Neuronal stem cell (in vitro differentiated cells): Measurements from ENCODE around the gene FHOD3.

ENCODE experiments used
- DNase-seq: peaks from one replicate; pipeline ENCODE4 v3.0.0-alpha.2; 2013; ENCODE audit warnings: low spot score
- H2AFZ ChIP-seq: one replicate; pipeline ENCODE4 v1.6.1; 2013; ENCODE audit warnings: mild to moderate bottlenecking, low read length, inconsistent platforms
- H2AK5ac ChIP-seq: 2 replicates; pipeline ENCODE4 v1.6.1; 2013; ENCODE audit warnings: low read depth, mild to moderate bottlenecking, inconsistent platforms, low read length, moderate library complexity, mixed read lengths
- H2BK120ac ChIP-seq: 2 replicates; pipeline ENCODE4 v1.6.1; 2013; ENCODE audit warnings: low read depth, mild to moderate bottlenecking, inconsistent platforms, low read length, moderate library complexity, mixed read lengths
- H2BK12ac ChIP-seq: one replicate; pipeline ENCODE4 v1.6.1; 2013; ENCODE audit warnings: low read length, inconsistent platforms
- H2BK15ac ChIP-seq: 2 replicates; pipeline ENCODE4 v1.6.1; 2013; ENCODE audit warnings: mild to moderate bottlenecking, low read length, inconsistent platforms, mixed read lengths
- H2BK5ac ChIP-seq: one replicate; pipeline ENCODE4 v1.6.1; 2013; ENCODE audit warnings: inconsistent platforms, mild to moderate bottlenecking, low read length, moderate library complexity
- H3K14ac ChIP-seq: one replicate; pipeline ENCODE4 v1.6.1; 2013; ENCODE audit warnings: low read length, inconsistent platforms
- H3K18ac ChIP-seq: 2 replicates; pipeline ENCODE4 v1.6.1; 2013; ENCODE audit warnings: low read length, inconsistent platforms
- H3K23ac ChIP-seq: 2 replicates; pipeline ENCODE4 v1.6.1; 2013; ENCODE audit warnings: low read depth, mild to moderate bottlenecking, mixed read lengths, low read length, inconsistent platforms; ENCODE audit not compliant: poor library complexity
- H3K27ac ChIP-seq: replicated peaks from 3 replicates; pipeline ENCODE4 v1.5.1; 2013; ENCODE audit warnings: low read length, inconsistent platforms
- H3K27me3 ChIP-seq, 3 experiments: 2 replicates each; pipeline ENCODE4 v1.6.1; 2013; ENCODE audit warnings: low read length in 3 of 3, mild to moderate bottlenecking in 2 of 3, inconsistent platforms in 1 of 3, low read depth in 1 of 3, mixed read lengths in 1 of 3, moderate library complexity in 1 of 3; ENCODE audit not compliant: control insufficient read depth in 3 of 3, insufficient read depth in 3 of 3
- H3K36me3 ChIP-seq, 2 donors: replicated peaks in 1 of 2; 2 replicates each; pipeline ENCODE4 v1.6.1; 2013; ENCODE audit warnings: low read length in 2 of 2; ENCODE audit not compliant: control insufficient read depth in 2 of 2, insufficient read depth in 2 of 2
- H3K4ac ChIP-seq: 2 replicates; pipeline ENCODE4 v1.6.1; 2013; ENCODE audit warnings: inconsistent platforms, mild to moderate bottlenecking, low read length, moderate library complexity
- H3K4me1 ChIP-seq, 2 donors: 1 replicate in 1 of 2; 2 replicates in 1 of 2; pipeline ENCODE4 v1.6.1; 2013; ENCODE audit warnings: low read length in 2 of 2, low read depth in 1 of 2; ENCODE audit not compliant: control insufficient read depth in 2 of 2, insufficient read depth in 1 of 2
- H3K4me2 ChIP-seq: one replicate; pipeline ENCODE4 v1.6.1; 2013; ENCODE audit warnings: mild to moderate bottlenecking, low read length, inconsistent platforms; ENCODE audit not compliant: insufficient read depth, poor library complexity, severe bottlenecking
- H3K4me3 ChIP-seq, 2 donors: 2 replicates each; pipeline ENCODE4 v1.5.1; 2013; ENCODE audit warnings: low read length in 2 of 2, mild to moderate bottlenecking in 2 of 2, inconsistent platforms in 1 of 2, moderate library complexity in 1 of 2
- H3K79me1 ChIP-seq: one replicate; pipeline ENCODE4 v1.6.1; 2013; ENCODE audit warnings: low read depth, mild to moderate bottlenecking, inconsistent platforms, low read length, moderate library complexity
- H3K9ac ChIP-seq: one replicate; pipeline ENCODE4 v1.6.1; 2013; ENCODE audit warnings: mild to moderate bottlenecking, low read depth, low read length, inconsistent platforms; ENCODE audit not compliant: poor library complexity
- H3K9me3 ChIP-seq, 2 donors: replicated peaks in 1 of 2; 2 replicates each; pipeline versions ENCODE3 to v1.6.1; 2013; ENCODE audit warnings: low read length in 2 of 2, mild to moderate bottlenecking in 2 of 2, inconsistent platforms in 1 of 2, low read depth in 1 of 2, mixed read lengths in 1 of 2, moderate library complexity in 1 of 2; ENCODE audit not compliant: control insufficient read depth in 2 of 2, insufficient read depth in 1 of 2
- H4K8ac ChIP-seq: one replicate; pipeline ENCODE4 v1.6.1; 2013; ENCODE audit warnings: low read depth, mild to moderate bottlenecking, inconsistent platforms, low read length, moderate library complexity
- H4K91ac ChIP-seq: one replicate; pipeline ENCODE4 v1.6.1; 2013; ENCODE audit warnings: low read length, low read depth, mild to moderate bottlenecking, inconsistent platforms; ENCODE audit not compliant: poor library complexity
- WGBS, 2 donors: extraction: QIAGEN DNeasy Blood & Tissue Kit; methylation state at CpG; one replicate each; pipeline ENCODE4 v1.1.7; 2013; ENCODE audit warnings: missing lambda C conversion rate in 2 of 2, mixed read lengths in 1 of 2; ENCODE audit not compliant: insufficient read length in 2 of 2, insufficient replicate concordance in 1 of 2; ENCODE audit errors: extremely low coverage in 2 of 2; 5-methylcytosine and 5-hydroxymethylcytosine counted together

Gene FHOD3

DNA sequence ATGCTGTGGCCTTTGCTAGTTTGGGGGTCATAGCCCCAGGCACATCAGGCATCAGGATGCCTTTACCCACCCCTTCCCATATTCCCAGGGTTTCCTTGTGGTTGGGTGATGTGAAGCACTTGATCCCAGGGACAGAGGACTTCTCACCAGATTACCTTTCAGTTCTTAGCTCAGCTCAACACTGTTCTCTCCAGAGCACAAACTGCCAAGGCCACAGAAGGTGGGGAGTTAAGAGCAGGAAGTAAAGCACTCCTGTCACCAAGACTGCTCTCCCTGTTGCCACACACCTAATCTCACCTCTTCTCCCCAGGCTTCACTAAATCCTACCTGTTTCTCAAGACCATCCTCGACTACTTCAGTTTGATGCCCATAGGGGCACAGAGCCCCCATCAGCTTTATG lies 25.9 kb downstream of the FHOD3 start:
- no peak overlapping the region for H3K27ac ChIP-seq

DNA sequence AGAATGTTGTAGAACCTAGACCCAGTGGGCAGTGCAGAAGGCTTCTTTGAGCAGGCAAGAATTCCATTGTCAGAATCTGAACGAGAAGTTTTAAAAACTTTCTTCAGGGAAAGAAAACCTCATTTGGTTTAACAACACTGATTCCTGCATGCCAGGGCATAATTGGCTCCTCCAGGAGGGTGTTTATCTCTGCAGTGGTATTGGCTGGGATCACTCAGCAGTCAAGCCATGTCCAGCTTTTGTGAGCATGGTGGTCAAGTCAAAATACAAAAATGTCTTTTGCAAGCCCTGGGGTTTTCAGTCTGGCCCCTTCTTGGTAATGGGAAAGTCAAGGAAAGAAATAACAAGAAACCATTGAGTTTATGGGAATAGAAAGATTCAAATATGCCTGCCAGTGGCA lies 28.3 kb downstream of the FHOD3 start:
- Histone ChIP-seq H3K79me1 (peaks cover 12% of the 10 kb centered on the region), H2BK15ac (no peak overlapping the region), H3K36me3 (peaks cover 0 to 15% of the 10 kb centered on the region in 2 donors), H2BK120ac (no peak overlapping the region), H3K27me3 (no peaks in the 10 kb centered on the region), H4K8ac (no peak overlapping the region), H4K91ac (no peak overlapping the region), H3K4ac (no peak overlapping the region), H3K4me1 (peaks cover 0 to 15% of the 10 kb centered on the region in 2 donors), H3K14ac (no peak overlapping the region), H2AFZ (no peak overlapping the region), H3K18ac (no peak overlapping the region), H2BK12ac (no peak overlapping the region), H2AK5ac (no peak overlapping the region), H3K9me3 (no peaks in the 10 kb centered on the region), H3K23ac (no peak overlapping the region), H2BK5ac (no peak overlapping the region), H3K4me3 (no peak overlapping the region), H3K9ac (no peak overlapping the region), H3K4me2 (no peak overlapping the region), H3K27ac (no peak overlapping the region)
- no CpG with 5 or more reads among the region's 1 CpG for WGBS, 2 donors
- no peak for DNase-seq

More for the DNA sequence above, 25.9 kb downstream of the FHOD3 start:
- H3K9ac ChIP-seq, result no peak overlapping the region
- no peak overlapping the region for H4K91ac ChIP-seq
- H2BK12ac ChIP-seq, result no peak overlapping the region
- no peak for DNase-seq
- no peak overlapping the region for H2BK120ac ChIP-seq
- H3K18ac ChIP-seq, result no peak overlapping the region
- H3K4me1 ChIP-seq, result peaks cover 0 to 7% of the 10 kb centered on the region in 2 donors
- no peak overlapping the region for H3K4ac ChIP-seq
- peaks cover 0 to 6% of the 10 kb centered on the region in 2 donors for H3K9me3 ChIP-seq
- no peak overlapping the region for H3K4me2 ChIP-seq
- H4K8ac ChIP-seq, result no peak overlapping the region
- WGBS, 2 donors, result no CpG with 5 or more reads among the region's 1 CpG
- H3K27me3 ChIP-seq, result no peaks in the 10 kb centered on the region
- H3K23ac ChIP-seq, result no peak overlapping the region
- H2BK5ac ChIP-seq, result no peak overlapping the region
- no peak overlapping the region for H3K4me3 ChIP-seq
- no peak overlapping the region for H2AK5ac ChIP-seq
- H2AFZ ChIP-seq, result no peak overlapping the region
- peaks cover 9% of the 10 kb centered on the region for H3K79me1 ChIP-seq
- no peak overlapping the region for H2BK15ac ChIP-seq
- H3K14ac ChIP-seq, result no peak overlapping the region
- H3K36me3 ChIP-seq, result peaks cover 0 to 8% of the 10 kb centered on the region in 2 donors

GRCh38 chr18:36326771-36327170 lies 29.3 kb downstream of the FHOD3 start:
- H2BK15ac ChIP-seq, result no peak overlapping the region
- H3K79me1 ChIP-seq, result peaks cover 13% of the 10 kb centered on the region
- no peak overlapping the region for H2AK5ac ChIP-seq
- no peaks in the 10 kb centered on the region for H3K27me3 ChIP-seq
- H3K36me3 ChIP-seq, result peaks cover 0 to 15% of the 10 kb centered on the region in 2 donors
- no peak overlapping the region for H3K4me2 ChIP-seq
- no peak overlapping the region for H2BK120ac ChIP-seq
- H3K23ac ChIP-seq, result no peak overlapping the region
- H2BK5ac ChIP-seq, result no peak overlapping the region
- WGBS, 2 donors, result no CpG with 5 or more reads among the region's 6 CpGs
- no peak overlapping the region for H3K9ac ChIP-seq
- no peak overlapping the region for H3K14ac ChIP-seq
- H4K91ac ChIP-seq, result no peak overlapping the region
- no peak overlapping the region for H3K4me3 ChIP-seq
- H4K8ac ChIP-seq, result no peak overlapping the region
- no peak for DNase-seq
- H3K18ac ChIP-seq, result no peak overlapping the region
- no peak overlapping the region for H3K4ac ChIP-seq
- no peak overlapping the region for H2BK12ac ChIP-seq
- H3K9me3 ChIP-seq, result no peaks in the 10 kb centered on the region
- H2AFZ ChIP-seq, result no peak overlapping the region
- H3K4me1 ChIP-seq, result peaks cover 2 to 17% of the 10 kb centered on the region in 2 donors
- no peak overlapping the region for H3K27ac ChIP-seq

GRCh38 chr18:36327352-36328316 lies 30.1 kb downstream of the FHOD3 start:
- DNase-seq, result no peak
- Histone ChIP-seq H2BK15ac (no peak overlapping the region), H2AFZ (no peak overlapping the region), H3K79me1 (peaks cover 9% of the 10 kb centered on the region), H4K8ac (no peak overlapping the region), H3K14ac (no peak overlapping the region), H3K9me3 (no peaks in the 10 kb centered on the region), H3K4me2 (no peak overlapping the region), H2BK5ac (no peak overlapping the region), H3K4me1 (peaks cover 2 to 17% of the 10 kb centered on the region in 2 donors), H4K91ac (no peak overlapping the region), H3K4ac (no peak overlapping the region), H3K27ac (no peak overlapping the region), H3K27me3 (no peaks in the 10 kb centered on the region), H3K18ac (no peak overlapping the region), H3K23ac (peak overlapping the region; percentile 12), H3K9ac (no peak overlapping the region), H2BK120ac (no peak overlapping the region), H3K36me3 (peaks cover 0 to 13% of the 10 kb centered on the region in 2 donors), H2AK5ac (peak overlapping the region; percentile 10), H3K4me3 (no peak overlapping the region), H2BK12ac (no peak overlapping the region)
- no CpG with 5 or more reads among the region's 5 CpGs for WGBS, 2 donors
